GM21723 (cell line): ENCODE measurements around the gene CTNND2.
"Not testable (repeated sequence)": the region's sequence is repeated elsewhere in the genome, so short reads cannot be mapped to it uniquely, and the experiment has no call there.

ENCODE experiments used
- ATAC-seq: cut with Tn5 transposase; IDR thresholded peaks from one replicate; pipeline ENCODE4 v1.9.1; 2021; ENCODE audit warnings: mild to moderate bottlenecking, moderate library complexity; ENCODE audit not compliant: unreplicated experiment

The CTNND2 gene

DNA sequence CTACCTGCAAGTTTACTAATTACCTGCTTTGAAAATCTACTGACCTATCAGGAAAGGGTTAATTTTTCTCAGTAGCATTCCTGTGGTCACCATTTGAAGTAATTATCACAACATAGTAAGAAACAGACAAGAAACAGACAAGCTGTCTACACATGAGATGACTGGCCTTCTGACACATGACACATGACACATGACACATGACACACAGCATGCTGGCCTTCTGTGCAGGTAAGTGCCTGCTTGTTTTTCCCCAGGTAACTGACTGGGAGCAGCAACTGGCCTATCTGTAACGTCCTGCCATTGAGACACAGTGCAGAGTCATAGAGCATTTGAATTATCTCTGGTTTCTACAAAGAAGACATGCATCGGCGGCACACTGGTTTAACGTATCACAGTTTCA, 222.4 kb downstream of the CTNND2 start:
- no peak for ATAC-seq

DNA sequence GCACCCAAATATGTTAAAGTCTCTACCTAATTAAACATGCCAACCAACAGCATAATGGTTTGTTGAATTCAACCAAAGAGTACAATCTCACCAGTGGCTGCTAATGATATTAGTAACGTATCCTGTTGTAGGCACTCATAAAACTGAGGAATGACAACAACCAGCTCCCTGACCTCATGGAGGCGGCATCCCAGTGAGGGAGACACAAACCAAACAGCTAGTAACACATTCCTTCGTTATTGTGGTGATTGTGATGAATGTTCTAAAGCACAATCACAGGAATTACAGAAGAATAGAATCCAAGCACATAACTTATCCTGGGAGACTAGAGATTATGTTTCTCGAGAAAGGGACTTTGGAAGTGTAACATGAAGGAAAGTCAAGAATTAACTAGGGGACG, 224.6 kb downstream of the CTNND2 start:
- ATAC-seq, result no peak

DNA sequence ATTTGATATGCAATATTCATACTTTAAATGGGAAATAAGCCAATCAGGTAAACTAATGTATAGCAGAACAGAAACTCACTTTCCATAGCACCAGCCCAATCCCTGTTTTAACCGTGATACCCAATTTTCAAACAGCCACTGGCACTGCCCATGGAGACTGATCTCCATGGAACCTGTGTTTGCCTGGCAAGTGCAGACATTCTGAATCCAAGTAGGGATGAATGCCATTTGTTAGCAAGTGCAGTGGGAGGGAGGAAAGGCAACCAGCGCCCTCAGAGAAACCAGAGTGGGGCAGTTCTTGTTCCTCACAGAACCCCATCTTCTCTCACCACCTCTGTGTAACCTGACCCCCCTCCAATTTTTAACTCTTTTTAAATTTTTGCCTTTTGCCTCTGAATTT, 229.1 kb downstream of the CTNND2 start:
- ATAC-seq, result no peak

DNA sequence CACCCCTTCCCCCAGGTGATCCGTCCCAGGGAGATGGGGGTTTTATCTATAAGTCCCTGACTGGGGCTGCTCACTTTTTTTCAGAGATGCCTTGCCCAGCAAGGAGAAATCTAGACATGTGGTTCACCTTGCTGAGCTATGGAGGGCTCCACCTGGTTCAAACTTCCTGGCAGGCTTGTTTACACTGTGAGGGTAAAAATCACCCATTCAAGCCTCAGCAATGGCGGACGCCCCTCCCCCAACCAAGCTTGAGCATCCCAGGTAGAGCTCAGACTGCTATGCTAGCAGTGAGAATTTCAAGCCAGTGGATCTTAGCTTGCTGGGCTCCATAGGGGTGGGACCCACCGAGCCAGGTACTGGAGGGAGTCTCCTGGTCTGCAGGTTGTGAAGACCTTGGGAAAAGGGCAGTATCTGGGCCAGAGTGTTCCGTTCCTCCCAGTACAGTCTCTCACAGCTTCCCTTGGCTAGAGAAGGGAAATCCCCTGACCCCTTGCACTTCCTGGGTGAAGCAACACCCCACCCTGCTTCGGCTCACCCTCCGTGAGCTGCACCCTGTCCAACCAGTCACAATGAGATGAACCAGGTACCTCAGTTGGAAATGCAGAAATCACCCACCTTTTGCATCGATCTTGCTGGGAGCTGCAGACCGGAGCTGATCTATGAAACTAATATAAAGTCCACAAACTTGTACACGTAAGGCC, 231.7 kb downstream of the CTNND2 start:
- ATAC-seq, result no peak

DNA sequence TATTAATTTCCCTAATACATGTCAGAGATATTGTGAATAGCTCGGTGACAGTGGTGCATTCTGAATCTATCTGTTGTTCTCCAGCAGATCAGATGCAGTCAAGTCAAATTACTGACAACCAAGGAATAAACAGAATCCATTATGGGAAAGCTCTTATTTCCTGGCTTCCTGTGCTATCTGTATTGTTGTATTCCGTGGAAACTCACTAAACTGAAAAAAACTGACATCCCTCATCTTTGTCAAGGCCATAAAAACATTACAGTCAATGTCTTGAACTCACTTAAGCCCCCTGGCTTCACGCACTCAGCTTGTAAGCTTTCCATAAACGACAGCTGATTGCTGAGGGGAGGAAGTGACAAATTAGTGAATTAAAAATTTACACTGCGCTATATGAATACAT, 245.9 kb downstream of the CTNND2 start:
- no peak for ATAC-seq

DNA sequence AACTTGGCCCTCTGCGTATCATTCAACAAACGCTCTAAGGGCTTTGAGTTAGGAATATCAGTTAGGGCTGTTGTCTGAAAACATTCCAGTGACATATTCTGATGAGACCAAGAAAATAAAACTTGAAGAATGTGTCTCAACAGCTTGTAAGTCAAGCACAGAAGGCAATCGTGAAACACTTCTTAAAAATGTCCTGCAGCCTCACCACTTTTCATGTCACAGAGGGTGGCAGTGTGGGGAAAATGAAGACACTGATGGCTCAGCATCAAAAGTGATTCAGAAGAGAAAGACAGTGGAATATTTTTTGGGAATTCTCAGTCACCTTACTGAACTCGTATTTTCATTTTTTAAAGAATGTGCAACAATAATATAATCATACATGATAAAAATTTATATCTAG, 247.3 kb downstream of the CTNND2 start:
- ATAC-seq, result no peak

DNA sequence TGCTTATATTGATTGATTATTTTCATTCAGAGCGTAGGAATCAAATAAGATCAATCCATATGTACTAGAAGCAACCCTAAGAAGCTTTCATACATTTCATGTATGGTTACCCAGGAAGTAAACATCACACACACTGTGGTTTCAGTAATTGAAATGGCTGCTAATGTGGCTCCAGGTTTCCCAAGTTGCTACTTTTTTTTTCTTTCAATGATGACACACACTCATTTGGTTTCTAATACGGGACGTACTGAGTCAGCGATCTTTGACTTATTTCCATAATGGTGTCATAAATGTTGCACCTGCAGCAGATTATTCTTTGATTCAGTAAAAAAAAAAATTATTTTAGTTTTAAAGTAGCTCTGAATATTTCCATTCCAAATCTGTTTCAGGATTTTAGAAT, 248.6 kb downstream of the CTNND2 start:
- ATAC-seq, result no peak

DNA sequence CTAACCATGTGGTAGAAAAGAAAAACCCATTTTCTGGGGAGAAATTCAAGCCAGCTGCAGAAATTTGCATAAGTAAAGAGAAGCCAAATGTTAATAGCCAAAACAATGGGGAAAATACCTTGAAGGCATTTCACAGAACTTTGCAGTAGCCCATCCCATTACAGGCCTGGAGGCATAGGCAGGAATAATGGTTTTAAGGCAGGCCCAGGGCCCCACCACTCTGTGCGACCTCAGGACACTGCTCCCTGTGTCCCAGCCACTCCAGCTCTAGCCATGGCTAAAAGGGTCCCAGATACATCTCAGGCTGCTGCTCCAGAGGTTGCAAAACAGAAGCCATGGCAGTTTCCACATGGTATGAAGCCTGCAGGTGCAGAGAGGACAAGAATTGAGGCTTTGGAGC, 253.3 kb downstream of the CTNND2 start:
- ATAC-seq, result no peak

DNA sequence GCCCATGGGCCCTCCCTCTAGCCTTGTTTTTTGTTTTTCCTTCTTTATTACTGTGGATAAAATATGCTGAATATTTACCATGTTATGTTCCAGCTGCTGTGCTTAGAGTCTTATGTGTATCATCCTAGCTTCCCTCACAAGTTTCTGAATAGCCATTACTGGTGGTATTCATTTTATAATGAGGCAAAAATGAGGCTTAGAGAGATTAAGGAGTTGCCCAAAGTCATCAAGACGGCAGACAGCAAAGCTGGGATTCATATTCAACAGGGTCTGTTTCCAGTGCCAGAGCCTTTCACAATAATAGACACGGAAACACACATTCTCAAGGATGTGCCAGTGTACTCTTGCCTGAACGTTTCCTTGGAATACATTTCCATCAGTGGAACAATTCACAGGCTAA, 258.1 kb downstream of the CTNND2 start:
- no peak for ATAC-seq

DNA sequence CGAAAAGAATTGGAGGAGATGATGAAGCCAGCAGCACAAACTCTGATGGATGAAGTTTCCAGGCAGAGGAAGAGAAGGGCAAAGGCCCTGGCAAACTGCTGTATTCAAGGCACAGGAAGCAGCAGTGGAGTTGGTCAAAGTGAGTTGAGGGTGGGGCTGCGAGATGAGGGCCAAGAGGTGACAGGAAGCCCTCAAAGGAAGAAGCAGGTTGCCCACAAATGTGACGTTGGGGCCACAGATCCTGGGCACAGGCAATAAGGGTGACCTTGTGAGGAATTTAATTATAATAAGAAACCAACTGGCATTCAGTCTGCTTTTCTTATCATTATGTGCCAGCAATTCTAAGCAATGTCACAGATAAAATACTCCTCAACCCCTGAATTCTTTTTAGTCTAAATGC, 261.8 kb downstream of the CTNND2 start:
- ATAC-seq, result no peak

DNA sequence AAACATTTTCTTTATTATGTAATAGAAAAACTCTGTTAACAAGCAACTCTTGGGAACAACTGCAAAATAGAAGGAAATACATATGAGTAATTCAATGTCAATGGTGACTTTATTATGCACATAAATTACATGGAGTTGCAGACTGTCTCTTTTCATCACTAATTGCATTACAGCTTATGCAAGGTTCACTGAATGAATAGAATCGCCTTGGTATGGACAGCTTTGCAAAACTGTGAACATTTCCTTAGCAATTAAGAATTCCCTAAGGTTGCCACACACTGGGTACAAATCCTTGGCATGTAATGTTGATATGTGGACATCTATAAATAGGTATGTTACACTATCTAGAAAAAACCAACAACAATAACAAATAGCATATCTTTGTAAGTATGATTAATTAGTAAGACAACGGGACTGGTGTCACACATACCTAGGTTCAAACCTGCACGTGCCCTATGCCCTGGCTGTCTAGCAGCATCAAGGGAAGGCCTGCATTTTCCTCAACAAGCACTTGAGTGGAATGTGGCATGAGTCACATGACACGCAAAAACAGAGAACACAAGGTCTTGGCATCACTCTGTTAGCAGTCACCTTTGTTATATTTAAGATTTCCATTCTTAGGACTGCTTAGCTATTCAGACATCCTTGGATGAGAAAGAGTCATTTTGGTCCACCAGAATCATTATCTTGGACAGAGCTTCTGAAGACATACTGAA, 263.9 kb downstream of the CTNND2 start:
- ATAC-seq, result no peak

DNA sequence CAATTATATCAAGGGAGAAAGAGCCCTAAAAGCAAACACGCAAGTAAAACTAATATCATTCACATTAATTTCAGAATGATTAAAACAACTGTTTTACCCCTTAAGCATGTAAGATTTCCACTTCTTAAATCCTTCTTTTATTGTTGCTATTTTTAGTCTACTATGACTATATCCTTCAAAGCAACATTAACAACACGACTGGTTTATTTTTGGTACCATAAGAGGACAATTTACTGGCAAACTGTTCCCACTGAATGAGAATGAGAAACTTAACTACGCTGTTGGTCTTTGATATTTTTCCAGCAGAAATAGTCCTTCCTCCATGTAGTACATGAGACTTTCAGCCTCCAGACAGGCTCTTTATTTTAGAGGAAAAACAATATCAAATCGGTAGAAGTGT, 281.5 kb downstream of the CTNND2 start:
- ATAC-seq, result no peak

DNA sequence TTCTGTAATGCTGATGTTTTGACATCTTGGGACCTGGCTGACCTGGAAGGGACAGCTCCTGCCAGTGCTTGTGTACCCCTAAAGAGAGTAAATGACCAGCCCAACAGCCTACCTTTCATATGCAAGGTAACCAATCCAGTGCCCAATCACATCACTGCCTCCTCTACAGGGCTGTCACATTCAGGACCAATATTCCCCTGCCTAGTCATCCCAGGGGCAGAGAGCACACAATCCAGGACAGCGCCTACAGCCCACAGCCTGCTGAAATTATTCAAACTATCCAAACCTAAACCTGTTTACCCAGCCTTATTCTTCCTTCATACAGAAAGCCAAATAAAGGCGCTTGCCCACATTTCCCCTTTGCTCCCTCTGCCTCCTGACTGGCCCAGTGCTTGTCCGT, 284.1 kb downstream of the CTNND2 start:
- ATAC-seq, result no peak

DNA sequence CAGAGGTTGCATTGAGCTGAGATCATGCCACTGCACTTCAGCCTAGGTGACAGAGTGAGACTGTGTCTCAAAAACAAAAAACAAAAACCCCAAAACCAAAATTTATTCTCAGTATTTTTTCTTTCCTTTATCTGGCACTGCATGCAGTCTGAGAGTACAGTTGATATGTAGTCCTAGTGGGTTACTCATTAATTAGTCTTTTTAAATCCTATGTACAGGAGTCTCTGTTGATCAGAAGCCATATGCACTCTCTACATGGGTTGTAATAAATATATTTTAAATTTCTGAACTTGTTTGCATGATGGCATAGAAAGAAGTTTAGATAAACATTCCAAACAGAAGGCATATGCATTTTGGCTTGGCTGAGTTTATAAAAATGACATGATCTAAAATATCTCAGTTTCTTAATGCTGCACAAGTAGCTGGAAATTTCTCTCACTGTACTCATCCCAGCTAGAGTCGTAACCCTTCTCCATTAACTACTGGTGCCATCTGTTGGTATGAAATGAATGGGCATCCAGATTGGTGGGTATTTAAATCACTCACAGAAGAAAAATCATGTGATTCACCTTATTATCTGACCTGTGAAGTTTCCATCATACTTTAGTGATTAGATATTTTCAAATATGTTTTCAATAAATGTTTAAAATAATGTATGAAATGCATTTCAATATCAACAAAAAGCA, 284.8 kb downstream of the CTNND2 start:
- ATAC-seq, result no peak

DNA sequence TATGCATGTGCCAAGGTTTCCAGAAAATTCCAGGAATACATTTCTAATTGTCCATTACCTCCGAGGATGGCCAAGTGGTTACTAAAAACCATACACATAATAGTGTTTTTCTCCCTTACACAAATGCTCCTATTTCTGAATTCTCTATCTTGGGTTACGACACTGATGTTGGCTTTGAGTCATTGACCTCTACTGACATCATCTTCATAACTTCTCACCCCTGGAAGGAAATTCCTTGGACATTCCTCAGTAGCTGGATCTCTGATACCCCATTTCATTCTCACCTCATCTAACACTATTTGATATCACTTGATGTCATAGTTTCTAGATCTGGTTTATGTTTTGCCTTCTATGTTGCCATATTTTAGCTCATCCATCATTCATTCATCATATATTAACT, 287.2 kb downstream of the CTNND2 start:
- no peak for ATAC-seq

DNA sequence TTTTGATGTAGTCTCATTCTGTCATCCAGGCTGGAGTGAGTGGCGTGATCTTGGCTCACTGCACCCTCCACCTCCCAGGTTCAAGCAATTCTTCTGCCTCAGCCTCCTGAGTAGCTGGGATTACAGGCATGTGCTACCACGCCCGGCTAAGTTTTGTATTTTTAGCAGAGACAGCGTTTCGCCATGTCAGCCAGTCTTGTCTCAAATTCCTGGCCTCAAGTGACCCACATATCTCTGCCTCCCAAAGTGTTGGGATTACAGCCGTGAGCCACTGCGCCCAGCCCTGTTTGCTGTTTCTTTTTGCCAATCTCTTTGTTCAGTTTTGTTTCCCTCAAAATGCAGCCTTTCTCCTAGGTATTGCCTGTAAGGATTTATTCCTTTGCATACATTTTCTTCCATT, 287.6 kb downstream of the CTNND2 start:
- ATAC-seq, result not testable (repeated sequence)

DNA sequence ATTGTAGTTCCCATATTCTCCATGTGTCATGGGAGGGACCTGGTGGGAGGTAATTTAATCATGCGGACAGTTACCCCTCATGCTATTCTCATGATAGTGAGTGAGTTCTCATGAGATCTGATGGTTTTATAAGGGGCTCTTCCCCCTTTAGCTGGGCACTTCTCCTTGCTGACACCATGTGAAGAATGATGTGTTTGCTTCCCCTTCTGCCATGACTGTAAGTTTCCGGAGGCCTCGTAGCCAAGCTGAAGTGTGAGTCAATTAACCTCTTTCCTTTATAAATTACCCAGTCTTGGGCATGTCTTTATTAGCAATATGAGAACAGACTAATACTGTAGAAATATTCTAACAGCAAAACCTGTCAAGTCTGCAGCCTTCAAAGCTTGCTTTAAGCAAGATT, 293.2 kb downstream of the CTNND2 start:
- ATAC-seq, result no peak

DNA sequence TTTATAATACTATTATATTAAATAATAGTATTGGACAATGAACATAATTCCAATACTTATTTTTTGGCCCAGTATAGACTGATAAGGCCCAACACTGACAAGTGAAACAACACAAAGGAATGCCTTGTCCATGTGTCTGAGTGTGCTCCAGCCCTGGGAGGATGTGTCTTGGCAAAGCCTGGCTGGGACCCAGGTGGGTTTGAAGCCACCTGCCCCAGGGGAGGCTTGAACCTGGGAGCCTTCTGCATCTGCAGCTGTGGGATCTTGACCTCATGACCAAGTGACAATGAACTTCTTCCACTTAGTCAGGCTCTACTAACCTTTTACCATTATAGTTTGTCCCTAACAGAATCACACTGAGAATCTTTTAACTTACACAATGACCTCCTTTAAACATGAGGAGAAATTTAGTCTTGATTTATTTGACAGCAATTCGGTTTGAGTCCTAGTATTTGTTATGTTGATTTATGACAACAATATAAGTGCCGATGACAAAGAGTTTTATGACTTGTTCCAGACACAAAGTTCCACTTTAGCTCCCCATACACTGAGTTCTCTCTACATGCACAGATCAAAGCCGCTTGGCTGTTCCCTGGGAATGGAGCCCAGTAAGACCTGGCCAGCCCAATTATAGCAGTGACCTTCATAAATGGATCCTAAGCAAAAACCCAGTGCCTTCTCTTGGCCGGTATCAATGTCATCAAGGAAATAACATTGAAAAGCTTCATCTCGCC, 294.5 kb downstream of the CTNND2 start:
- no peak for ATAC-seq

DNA sequence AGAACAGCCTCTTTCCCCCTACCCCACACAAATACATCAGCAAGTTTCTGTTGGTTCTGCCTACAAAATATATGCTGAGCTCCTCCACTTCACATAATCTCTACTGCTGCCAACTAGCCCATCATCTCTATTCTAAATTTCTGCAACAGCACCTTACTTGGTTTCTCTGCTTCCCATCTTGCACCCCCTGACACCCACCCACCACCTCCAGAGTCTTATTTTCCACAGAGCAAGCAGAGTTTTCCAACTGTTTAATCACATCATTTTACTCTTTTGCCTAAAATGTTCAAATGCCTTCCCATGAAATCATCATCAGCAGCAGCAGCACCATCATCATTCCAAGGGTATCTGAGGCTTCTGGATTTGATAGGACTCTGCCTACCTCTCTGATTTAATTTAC, 295.7 kb downstream of the CTNND2 start:
- no peak for ATAC-seq

DNA sequence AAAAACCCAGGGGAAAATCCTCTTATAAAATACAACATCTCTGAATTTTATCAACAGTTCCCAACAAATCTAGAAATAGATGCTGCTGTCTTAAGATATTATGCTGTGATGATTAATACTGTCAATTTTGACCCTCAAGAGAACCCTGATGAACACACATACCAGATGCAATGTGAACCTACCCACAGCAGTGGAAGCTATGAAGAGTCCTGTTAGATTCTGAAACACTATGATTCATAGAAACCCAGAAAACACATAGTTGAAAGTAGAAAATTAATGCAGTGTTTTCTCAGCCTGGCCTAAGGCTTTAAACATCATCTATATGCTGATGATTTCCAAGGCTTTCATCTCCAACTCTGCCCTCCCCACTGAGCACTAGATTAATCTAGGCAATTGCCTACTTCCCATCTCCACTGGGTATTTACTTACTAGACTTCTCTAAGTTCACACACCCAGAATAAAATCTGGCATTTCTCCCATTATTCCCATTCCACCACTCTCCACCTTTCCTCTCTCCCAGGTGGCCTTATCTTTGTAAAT, 296.2 kb downstream of the CTNND2 start:
- ATAC-seq, result no peak

DNA sequence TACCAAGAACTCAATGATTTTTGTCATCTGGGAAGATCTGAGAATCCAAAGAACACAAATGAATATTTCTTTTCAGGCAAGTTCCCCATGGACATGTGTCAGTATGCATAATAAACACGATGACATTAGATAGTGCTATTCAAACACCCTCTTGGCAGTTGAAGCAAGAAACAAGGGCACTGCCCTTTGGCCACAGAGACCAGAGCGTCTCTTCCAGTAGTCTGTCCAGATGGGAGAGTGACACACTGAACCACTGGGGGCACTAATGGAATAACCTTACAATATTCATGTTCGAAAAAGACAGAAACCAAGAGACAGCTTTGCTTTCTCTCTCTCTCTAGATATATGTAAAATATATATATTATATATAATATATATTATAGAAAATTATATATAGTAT, 301.9 kb downstream of the CTNND2 start:
- no peak for ATAC-seq
